ENCODE data around the gene SLC35A1.

SLC35A1 gene

GRCh38 chr6:87522686-87523085, 49.9 kb downstream of the SLC35A1 start:
- peaks cover 16 to 26% of the 10 kb centered on the region in 2 donors for H3K36me3 ChIP-seq (ENCODE audit: control insufficient read depth in 2 of 2, insufficient read depth in 2 of 2, low read length in 2 of 2)
- H3K4me1 ChIP-seq (ENCODE audit: control insufficient read depth, insufficient read depth, low read length), result no peaks in the 10 kb centered on the region
- H3K9ac ChIP-seq (ENCODE audit: low read length in 2 of 2), result no peak overlapping the region
- no peaks in the 10 kb centered on the region for H3K27me3 ChIP-seq (ENCODE audit: control insufficient read depth in 1 of 2, insufficient read depth in 2 of 2, low read length in 2 of 2)
- no peak overlapping the region for H3K4me3 ChIP-seq (ENCODE audit: low read length in 2 of 2)
- no peaks in the 10 kb centered on the region for H3K9me3 ChIP-seq (ENCODE audit: control insufficient read depth in 2 of 2, low read length in 2 of 2)
- no peak overlapping the region for H3K27ac ChIP-seq (ENCODE audit: low read length)

DNA sequence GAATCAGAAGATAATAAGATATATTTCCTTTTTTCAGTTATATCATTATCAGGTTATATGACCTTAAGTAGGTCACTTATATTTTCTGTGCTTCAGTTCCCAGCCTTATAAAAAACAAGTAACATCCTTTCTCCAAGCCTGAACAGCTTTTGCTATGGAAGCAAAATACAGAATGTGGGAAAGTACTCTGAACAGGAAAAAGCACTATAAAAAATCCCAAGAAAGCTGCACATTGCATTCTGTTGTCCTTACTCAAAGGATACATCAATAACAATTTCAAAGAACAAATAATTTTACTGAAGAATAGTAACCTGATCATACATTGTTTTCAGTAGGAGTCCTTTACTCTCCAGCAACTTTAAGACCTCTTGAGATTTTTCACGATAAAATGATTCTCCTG, 56.4 kb downstream of the SLC35A1 start:
- no peak overlapping the region for H3K4me3 ChIP-seq (ENCODE audit: low read length in 2 of 2)
- no peak overlapping the region for H3K27ac ChIP-seq (ENCODE audit: low read length)
- no peak overlapping the region for H3K9ac ChIP-seq (ENCODE audit: low read length in 2 of 2)
- H3K36me3 ChIP-seq (ENCODE audit: control insufficient read depth in 2 of 2, insufficient read depth in 2 of 2, low read length in 2 of 2), result peaks cover 6 to 8% of the 10 kb centered on the region in 2 donors
- H3K4me1 ChIP-seq (ENCODE audit: control insufficient read depth, insufficient read depth, low read length), result no peaks in the 10 kb centered on the region
- H3K27me3 ChIP-seq (ENCODE audit: control insufficient read depth in 1 of 2, insufficient read depth in 2 of 2, low read length in 2 of 2), result no peaks in the 10 kb centered on the region
- no peaks in the 10 kb centered on the region for H3K9me3 ChIP-seq (ENCODE audit: control insufficient read depth in 2 of 2, low read length in 2 of 2)

- no peaks in the 10 kb centered on the region for H3K4me1 ChIP-seq (ENCODE audit: control insufficient read depth, insufficient read depth, low read length)
- H3K27ac ChIP-seq (ENCODE audit: low read length), result no peak overlapping the region
- no peaks in the 10 kb centered on the region for H3K9me3 ChIP-seq (ENCODE audit: control insufficient read depth in 2 of 2, low read length in 2 of 2)
- peaks cover 0 to 6% of the 10 kb centered on the region in 2 donors for H3K36me3 ChIP-seq (ENCODE audit: control insufficient read depth in 2 of 2, insufficient read depth in 2 of 2, low read length in 2 of 2)
- no peak overlapping the region for H3K9ac ChIP-seq (ENCODE audit: low read length in 2 of 2)
- no peak overlapping the region for H3K4me3 ChIP-seq (ENCODE audit: low read length in 2 of 2)
- H3K27me3 ChIP-seq (ENCODE audit: control insufficient read depth in 1 of 2, insufficient read depth in 2 of 2, low read length in 2 of 2), result no peaks in the 10 kb centered on the region
Measured at GRCh38 chr6:87534377-87535047, 61.7 kb downstream of the SLC35A1 start.

- Histone ChIP-seq H3K36me3 (ENCODE audit: control insufficient read depth in 2 of 2, insufficient read depth in 2 of 2, low read length in 2 of 2) (peaks cover 4% of the 10 kb centered on the region in 2 donors), H3K27ac (ENCODE audit: low read length) (no peak overlapping the region), H3K27me3 (ENCODE audit: control insufficient read depth in 1 of 2, insufficient read depth in 2 of 2, low read length in 2 of 2) (no peaks in the 10 kb centered on the region), H3K4me1 (ENCODE audit: control insufficient read depth, insufficient read depth, low read length) (no peaks in the 10 kb centered on the region), H3K4me3 (ENCODE audit: low read length in 2 of 2) (no peak overlapping the region), H3K9ac (ENCODE audit: low read length in 2 of 2) (no peak overlapping the region), H3K9me3 (ENCODE audit: control insufficient read depth in 2 of 2, low read length in 2 of 2) (no peaks in the 10 kb centered on the region)
Measured at GRCh38 chr6:87538510-87539260, 65.9 kb downstream of the SLC35A1 start.

- Histone ChIP-seq H3K9ac (ENCODE audit: low read length in 2 of 2) (no peak overlapping the region), H3K36me3 (ENCODE audit: control insufficient read depth in 2 of 2, insufficient read depth in 2 of 2, low read length in 2 of 2) (peaks cover 7 to 10% of the 10 kb centered on the region in 2 donors), H3K27me3 (ENCODE audit: control insufficient read depth in 1 of 2, insufficient read depth in 2 of 2, low read length in 2 of 2) (no peaks in the 10 kb centered on the region), H3K4me3 (ENCODE audit: low read length in 2 of 2) (no peak overlapping the region), H3K27ac (ENCODE audit: low read length) (no peak overlapping the region), H3K4me1 (ENCODE audit: control insufficient read depth, insufficient read depth, low read length) (no peaks in the 10 kb centered on the region), H3K9me3 (ENCODE audit: control insufficient read depth in 2 of 2, low read length in 2 of 2) (no peaks in the 10 kb centered on the region)
Measured at GRCh38 chr6:87539554-87539953, 66.8 kb downstream of the SLC35A1 start.

DNA sequence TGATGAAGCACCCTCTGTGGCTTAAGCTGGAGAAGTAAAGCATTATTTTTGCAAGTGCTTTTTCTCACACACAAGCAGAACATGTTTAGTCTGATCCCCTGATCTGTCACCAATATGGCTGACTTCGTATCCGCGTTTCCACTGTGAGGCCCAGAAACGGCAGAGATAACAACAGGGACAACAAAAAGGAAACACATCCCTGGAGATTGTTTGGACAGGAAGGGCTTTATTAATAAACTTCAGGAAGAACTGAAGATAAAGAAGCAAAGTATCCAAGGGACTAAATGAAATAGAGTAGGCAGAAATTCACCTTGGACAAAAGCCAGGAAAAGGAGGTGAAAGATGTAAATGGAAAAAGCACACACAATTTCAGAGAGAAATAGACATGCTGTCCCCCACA, 67.8 kb downstream of the SLC35A1 start:
- Histone ChIP-seq H3K9me3 (ENCODE audit: control insufficient read depth in 2 of 2, low read length in 2 of 2) (no peaks in the 10 kb centered on the region), H3K4me3 (ENCODE audit: low read length in 2 of 2) (no peak overlapping the region), H3K27me3 (ENCODE audit: control insufficient read depth in 1 of 2, insufficient read depth in 2 of 2, low read length in 2 of 2) (no peaks in the 10 kb centered on the region), H3K27ac (ENCODE audit: low read length) (no peak overlapping the region), H3K9ac (ENCODE audit: low read length in 2 of 2) (no peak overlapping the region), H3K4me1 (ENCODE audit: control insufficient read depth, insufficient read depth, low read length) (no peaks in the 10 kb centered on the region), H3K36me3 (ENCODE audit: control insufficient read depth in 2 of 2, insufficient read depth in 2 of 2, low read length in 2 of 2) (peaks cover 10 to 15% of the 10 kb centered on the region in 2 donors)

DNA sequence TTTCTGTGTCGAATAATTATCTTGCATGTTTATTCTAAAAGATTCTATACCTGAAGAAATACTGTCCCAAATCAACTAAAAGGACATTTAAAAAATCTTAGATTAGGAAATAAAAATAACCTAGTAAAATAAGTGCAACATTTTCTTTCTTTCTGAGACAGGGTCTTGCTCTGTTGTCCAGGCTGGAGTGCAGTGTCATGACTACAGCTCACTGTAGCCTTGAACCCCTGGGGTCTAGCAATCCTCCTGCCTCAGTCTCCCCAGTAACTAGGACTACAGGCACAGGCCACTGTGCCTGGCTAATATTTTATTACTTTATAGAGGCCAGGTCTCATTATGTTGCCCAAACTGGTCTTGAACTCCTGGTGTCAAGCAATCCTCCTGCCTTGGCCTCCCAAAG, 68.3 kb downstream of the SLC35A1 start:
- Histone ChIP-seq H3K9ac (ENCODE audit: low read length in 2 of 2) (no peak overlapping the region), H3K4me3 (ENCODE audit: low read length in 2 of 2) (no peak overlapping the region), H3K27me3 (ENCODE audit: control insufficient read depth in 1 of 2, insufficient read depth in 2 of 2, low read length in 2 of 2) (no peaks in the 10 kb centered on the region), H3K4me1 (ENCODE audit: control insufficient read depth, insufficient read depth, low read length) (no peaks in the 10 kb centered on the region), H3K36me3 (ENCODE audit: control insufficient read depth in 2 of 2, insufficient read depth in 2 of 2, low read length in 2 of 2) (peaks cover 11 to 15% of the 10 kb centered on the region in 2 donors), H3K27ac (ENCODE audit: low read length) (no peak overlapping the region), H3K9me3 (ENCODE audit: control insufficient read depth in 2 of 2, low read length in 2 of 2) (no peaks in the 10 kb centered on the region)

DNA sequence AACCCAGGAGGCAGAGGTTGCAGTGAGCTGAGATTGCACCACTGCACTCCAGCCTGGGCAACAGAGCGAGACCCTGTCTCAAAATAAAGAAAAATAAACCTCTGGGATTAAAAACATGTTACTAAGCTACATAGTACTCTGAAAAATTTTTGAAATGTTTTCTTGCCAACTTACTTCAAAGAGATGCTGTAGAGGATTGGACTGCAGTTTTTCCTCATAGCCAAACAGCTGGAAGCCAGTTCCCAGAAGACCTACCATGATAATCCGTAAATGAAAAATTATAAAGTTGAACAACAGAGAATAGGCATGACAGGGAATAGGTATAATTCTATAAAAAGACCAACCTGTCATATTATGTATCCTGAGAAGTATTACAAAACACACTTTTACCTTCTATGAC, 69.0 kb downstream of the SLC35A1 start:
- no peaks in the 10 kb centered on the region for H3K9me3 ChIP-seq (ENCODE audit: control insufficient read depth in 2 of 2, low read length in 2 of 2)
- no peaks in the 10 kb centered on the region for H3K4me1 ChIP-seq (ENCODE audit: control insufficient read depth, insufficient read depth, low read length)
- H3K27me3 ChIP-seq (ENCODE audit: control insufficient read depth in 1 of 2, insufficient read depth in 2 of 2, low read length in 2 of 2), result no peaks in the 10 kb centered on the region
- no peak overlapping the region for H3K9ac ChIP-seq (ENCODE audit: low read length in 2 of 2)
- peaks cover 15 to 16% of the 10 kb centered on the region in 2 donors for H3K36me3 ChIP-seq (ENCODE audit: control insufficient read depth in 2 of 2, insufficient read depth in 2 of 2, low read length in 2 of 2)
- no peak overlapping the region for H3K27ac ChIP-seq (ENCODE audit: low read length)
- H3K4me3 ChIP-seq (ENCODE audit: low read length in 2 of 2), result no peak overlapping the region

DNA sequence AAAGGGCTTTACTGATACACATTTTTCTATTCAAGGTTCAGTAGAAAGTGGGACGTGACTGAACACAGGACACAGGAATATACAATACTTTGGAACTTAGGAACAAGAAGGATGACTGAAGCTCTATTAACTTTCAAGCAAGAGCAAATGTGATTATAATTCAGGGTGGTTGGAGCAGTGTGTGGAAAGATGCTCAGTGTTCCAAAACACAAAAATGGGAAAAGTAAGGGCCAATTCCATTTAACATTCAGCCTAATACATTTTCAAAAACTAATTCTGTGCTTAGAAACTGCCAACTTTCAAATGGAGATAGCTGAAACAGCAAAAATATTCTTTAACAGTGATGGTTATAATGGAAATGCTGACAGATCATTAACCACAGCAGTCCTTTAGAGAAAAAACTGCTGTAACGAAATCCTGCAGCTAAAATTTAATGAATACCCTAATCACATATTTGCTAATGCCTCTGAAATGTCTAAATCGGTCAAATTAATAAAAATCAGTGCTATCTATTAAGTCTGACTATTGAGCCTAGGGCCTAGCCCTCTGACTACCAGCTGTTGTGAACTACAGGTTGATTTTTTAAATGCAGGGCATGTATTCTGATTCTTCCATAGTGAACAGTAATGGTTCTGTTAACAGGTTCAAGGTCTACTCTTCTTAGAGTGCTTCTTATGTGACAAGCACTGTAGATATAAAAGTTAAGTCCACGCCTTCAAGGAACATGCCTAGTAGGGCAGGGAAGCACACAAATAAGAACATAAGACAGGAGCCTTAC, 71.1 kb downstream of the SLC35A1 start:
- no peaks in the 10 kb centered on the region for H3K27me3 ChIP-seq (ENCODE audit: control insufficient read depth in 1 of 2, insufficient read depth in 2 of 2, low read length in 2 of 2)
- H3K4me3 ChIP-seq (ENCODE audit: low read length in 2 of 2), result no peak overlapping the region
- H3K9ac ChIP-seq (ENCODE audit: low read length in 2 of 2), result no peak overlapping the region
- no peaks in the 10 kb centered on the region for H3K4me1 ChIP-seq (ENCODE audit: control insufficient read depth, insufficient read depth, low read length)
- H3K9me3 ChIP-seq (ENCODE audit: control insufficient read depth in 2 of 2, low read length in 2 of 2), result no peaks in the 10 kb centered on the region
- H3K27ac ChIP-seq (ENCODE audit: low read length), result no peak overlapping the region
- H3K36me3 ChIP-seq (ENCODE audit: control insufficient read depth in 2 of 2, insufficient read depth in 2 of 2, low read length in 2 of 2), result peaks cover 15 to 16% of the 10 kb centered on the region in 2 donors

DNA sequence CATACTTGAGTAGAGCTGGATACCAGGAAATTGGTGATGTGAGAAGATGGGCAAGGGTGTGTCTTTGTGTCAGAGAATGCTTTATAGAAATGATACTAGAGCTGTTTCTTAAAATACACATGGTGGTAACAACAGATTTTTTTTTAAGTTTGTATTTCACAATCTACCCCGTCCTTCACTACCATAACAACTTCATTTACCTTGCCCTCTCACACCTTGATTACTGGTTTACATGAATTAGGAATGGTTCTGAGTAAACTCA, 71.6 kb downstream of the SLC35A1 start:
- H3K9me3 ChIP-seq (ENCODE audit: control insufficient read depth in 2 of 2, low read length in 2 of 2), result no peaks in the 10 kb centered on the region
- H3K4me1 ChIP-seq (ENCODE audit: control insufficient read depth, insufficient read depth, low read length), result no peaks in the 10 kb centered on the region
- no peak overlapping the region for H3K4me3 ChIP-seq (ENCODE audit: low read length in 2 of 2)
- no peak overlapping the region for H3K27ac ChIP-seq (ENCODE audit: low read length)
- no peak overlapping the region for H3K9ac ChIP-seq (ENCODE audit: low read length in 2 of 2)
- peaks cover 15 to 16% of the 10 kb centered on the region in 2 donors for H3K36me3 ChIP-seq (ENCODE audit: control insufficient read depth in 2 of 2, insufficient read depth in 2 of 2, low read length in 2 of 2)
- no peaks in the 10 kb centered on the region for H3K27me3 ChIP-seq (ENCODE audit: control insufficient read depth in 1 of 2, insufficient read depth in 2 of 2, low read length in 2 of 2)

GRCh38 chr6:87551799-87552198, 79.0 kb downstream of the SLC35A1 start:
- H3K4me1 ChIP-seq (ENCODE audit: control insufficient read depth, insufficient read depth, low read length), result no peaks in the 10 kb centered on the region
- H3K4me3 ChIP-seq (ENCODE audit: low read length in 2 of 2), result no peak overlapping the region
- H3K9me3 ChIP-seq (ENCODE audit: control insufficient read depth in 2 of 2, low read length in 2 of 2), result no peaks in the 10 kb centered on the region
- H3K36me3 ChIP-seq (ENCODE audit: control insufficient read depth in 2 of 2, insufficient read depth in 2 of 2, low read length in 2 of 2), result peaks cover 7 to 8% of the 10 kb centered on the region in 2 donors
- no peak overlapping the region for H3K27ac ChIP-seq (ENCODE audit: low read length)
- H3K9ac ChIP-seq (ENCODE audit: low read length in 2 of 2), result no peak overlapping the region
- H3K27me3 ChIP-seq (ENCODE audit: control insufficient read depth in 1 of 2, insufficient read depth in 2 of 2, low read length in 2 of 2), result no peaks in the 10 kb centered on the region
